Mammary epithelial cell (primary cell): Measurements from ENCODE around the gene TRIM73.
"Not testable (repeated sequence)": the region's sequence is repeated elsewhere in the genome, so short reads cannot be mapped to it uniquely, and the experiment has no call there.

ENCODE experiments used
- CTCF ChIP-seq, 2 donors: IDR thresholded peaks in 1 of 2; conservative IDR thresholded peaks in 1 of 2; 2 replicates each; pipeline ENCODE4 v1.5.1; 2011 to 2012; ENCODE audit warnings: inconsistent platforms in 2 of 2, low read length in 2 of 2, mild to moderate bottlenecking in 2 of 2, control low read depth in 1 of 2, low read depth in 1 of 2; ENCODE audit not compliant: insufficient read depth in 1 of 2; ENCODE audit errors: extremely low read depth in 1 of 2
- EZH2 ChIP-seq: IDR thresholded peaks from 2 replicates; pipeline ENCODE4 v1.6.1; 2012; ENCODE audit warnings: low read length, inconsistent platforms, borderline replicate concordance

GRCh38 chr7:75423481-75423880 is 28.1 kb downstream of the TRIM73 start:
- not testable (repeated sequence) for TF ChIP-seq CTCF (conservative IDR thresholded peaks at IDR 0.05 in 1 of 2, IDR thresholded peaks at IDR 0.05 in 1 of 2; ENCODE audit: extremely low read depth in 1 of 2, insufficient read depth in 1 of 2, low read depth in 1 of 2, low read length in 2 of 2); EZH2
